ENCODE data around the gene TSPAN9. TPM values are rescaled to one million over a fixed set of nuclear protein-coding genes. Genes with fewer than 3 reads are reported as not detected.

Gene TSPAN9
- total and polyA plus RNA-seq, 10 of the 15 experiments (the other 5 are each of a cell fraction or from before 2014, with no cell fraction given): 0.03 to 1.0 (median 0.12) TPM; not detected in 5

GRCh38 chr12:3170423-3171194 lies 93.4 kb downstream of the TSPAN9 start:
- BruUV-seq (replicated peaks): no TSS peak
- TF ChIP-seq EED (IDR thresholded peaks at IDR 0.05; ENCODE audit: low read depth) (no peak), ZSCAN29 (IDR thresholded peaks at IDR 0.05) (no peak), RB1 (IDR thresholded peaks at IDR 0.05; ENCODE audit: borderline replicate concordance) (no peak), IKZF2 (IDR thresholded peaks at IDR 0.05) (no peak), SUZ12 (IDR thresholded peaks at IDR 0.05; ENCODE audit: unreplicated experiment) (no peak), CHD1 (IDR thresholded peaks at IDR 0.05; ENCODE audit: low read depth, low read length) (no peak), SMARCA5 (IDR thresholded peaks at IDR 0.05) (no peak)

GRCh38 chr12:3171195-3171591 lies 94.0 kb downstream of the TSPAN9 start:
- in situ Hi-C loops (cut with MboI) (no loop called here), intact Hi-C loops (cut with micrococcal nuclease; ENCODE audit: unreplicated experiment) (no loop called here)
- ATAC-seq (no peak), DNase-seq (ENCODE audit: low read depth, low spot score) (no peak), FAIRE-seq (no peak)
- Histone ChIP-seq H3K9ac (ENCODE audit: control insufficient read depth, insufficient read depth, low read length) (no peak overlapping the region), H3K36me3 (ENCODE audit: control insufficient read depth in 2 of 2, insufficient read depth in 2 of 2, low read length in 1 of 2) (no peaks in the 10 kb centered on the region), H3K4me2 (ENCODE audit: control insufficient read depth, insufficient read depth) (no peak overlapping the region), H3K27me3 (replicated peaks in 1 of 2; ENCODE audit: control insufficient read depth in 2 of 2, insufficient read depth in 2 of 2, low read length in 1 of 2) (peaks cover 0 to 7% of the 10 kb centered on the region in 2 experiments; a peak in 1 of 4 replicates), H4K20me1 (ENCODE audit: control insufficient read depth, insufficient read depth) (no peaks in the 10 kb centered on the region), H3K27ac (ENCODE audit: control insufficient read depth, insufficient read depth) (no peak overlapping the region), H3K4me1 (ENCODE audit: control insufficient read depth, insufficient read depth, low read length) (no peaks in the 10 kb centered on the region), H2AFZ (ENCODE audit: control insufficient read depth, low read depth, low read length) (no peak overlapping the region), H3K9me3 (replicated peaks; ENCODE audit: control insufficient read depth, insufficient read depth, low read length) (no peaks in the 10 kb centered on the region), H3K79me2 (ENCODE audit: control insufficient read depth, insufficient read depth, low read length) (no peaks in the 10 kb centered on the region), H3K4me3 (no peak overlapping the region)
- SMC1A ChIA-PET (ENCODE audit: uncharacterized antibody, unreplicated experiment): no interaction called here
- CTCF ChIA-PET: no interaction called here
- POLR2A ChIA-PET: no interaction called here
- RAD21 ChIA-PET (ENCODE audit: unreplicated experiment): no interaction called here
- no TSS peak for BruUV-seq (replicated peaks)
- WGBS (ENCODE audit: insufficient coverage, insufficient replicate concordance, low lambda C conversion rate, missing lambda C conversion rate): 48% methylated on average over 4 of the region's 4 CpGs
- no peak for TF ChIP-seq SUPT20H (IDR thresholded peaks at IDR 0.05; ENCODE audit: borderline replicate concordance, control insufficient read depth, low read depth, low read length)
- no peak for TF ChIP-seq YBX1 (IDR thresholded peaks at IDR 0.05)
- TF ChIP-seq ESRRA (IDR thresholded peaks at IDR 0.05; ENCODE audit: low read length): no peak
- TF ChIP-seq, protein P1, sequence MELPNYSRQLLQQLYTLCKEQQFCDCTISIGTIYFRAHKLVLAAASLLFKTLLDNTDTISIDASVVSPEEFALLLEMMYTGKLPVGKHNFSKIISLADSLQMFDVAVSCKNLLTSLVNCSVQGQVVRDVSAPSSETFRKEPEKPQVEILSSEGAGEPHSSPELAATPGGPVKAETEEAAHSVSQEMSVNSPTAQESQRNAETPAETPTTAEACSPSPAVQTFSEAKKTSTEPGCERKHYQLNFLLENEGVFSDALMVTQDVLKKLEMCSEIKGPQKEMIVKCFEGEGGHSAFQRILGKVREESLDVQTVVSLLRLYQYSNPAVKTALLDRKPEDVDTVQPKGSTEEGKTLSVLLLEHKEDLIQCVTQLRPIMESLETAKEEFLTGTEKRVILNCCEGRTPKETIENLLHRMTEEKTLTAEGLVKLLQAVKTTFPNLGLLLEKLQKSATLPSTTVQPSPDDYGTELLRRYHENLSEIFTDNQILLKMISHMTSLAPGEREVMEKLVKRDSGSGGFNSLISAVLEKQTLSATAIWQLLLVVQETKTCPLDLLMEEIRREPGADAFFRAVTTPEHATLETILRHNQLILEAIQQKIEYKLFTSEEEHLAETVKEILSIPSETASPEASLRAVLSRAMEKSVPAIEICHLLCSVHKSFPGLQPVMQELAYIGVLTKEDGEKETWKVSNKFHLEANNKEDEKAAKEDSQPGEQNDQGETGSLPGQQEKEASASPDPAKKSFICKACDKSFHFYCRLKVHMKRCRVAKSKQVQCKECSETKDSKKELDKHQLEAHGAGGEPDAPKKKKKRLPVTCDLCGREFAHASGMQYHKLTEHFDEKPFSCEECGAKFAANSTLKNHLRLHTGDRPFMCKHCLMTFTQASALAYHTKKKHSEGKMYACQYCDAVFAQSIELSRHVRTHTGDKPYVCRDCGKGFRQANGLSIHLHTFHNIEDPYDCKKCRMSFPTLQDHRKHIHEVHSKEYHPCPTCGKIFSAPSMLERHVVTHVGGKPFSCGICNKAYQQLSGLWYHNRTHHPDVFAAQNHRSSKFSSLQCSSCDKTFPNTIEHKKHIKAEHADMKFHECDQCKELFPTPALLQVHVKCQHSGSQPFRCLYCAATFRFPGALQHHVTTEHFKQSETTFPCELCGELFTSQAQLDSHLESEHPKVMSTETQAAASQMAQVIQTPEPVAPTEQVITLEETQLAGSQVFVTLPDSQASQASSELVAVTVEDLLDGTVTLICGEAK (IDR thresholded peaks at IDR 0.05; ENCODE audit: borderline replicate concordance): no peak
- TF ChIP-seq ZBED1 (IDR thresholded peaks at IDR 0.05; ENCODE audit: borderline replicate concordance): no peak

More at GRCh38 chr12:3170423-3171194, 93.4 kb downstream of the TSPAN9 start:
- Histone ChIP-seq H3K4me2 (ENCODE audit: control insufficient read depth, insufficient read depth) (no peak overlapping the region), H3K4me3 (no peak overlapping the region), H3K4me1 (ENCODE audit: control insufficient read depth, insufficient read depth, low read length) (no peaks in the 10 kb centered on the region), H3K27me3 (replicated peaks in 1 of 2; ENCODE audit: control insufficient read depth in 2 of 2, insufficient read depth in 2 of 2, low read length in 1 of 2) (peaks cover 0 to 7% of the 10 kb centered on the region in 2 experiments; a peak in 1 of 4 replicates), H3K27ac (ENCODE audit: control insufficient read depth, insufficient read depth) (no peak overlapping the region), H3K36me3 (ENCODE audit: control insufficient read depth in 2 of 2, insufficient read depth in 2 of 2, low read length in 1 of 2) (no peaks in the 10 kb centered on the region), H3K9ac (ENCODE audit: control insufficient read depth, insufficient read depth, low read length) (no peak overlapping the region), H2AFZ (ENCODE audit: control insufficient read depth, low read depth, low read length) (no peak overlapping the region), H4K20me1 (ENCODE audit: control insufficient read depth, insufficient read depth) (no peaks in the 10 kb centered on the region), H3K9me3 (replicated peaks; ENCODE audit: control insufficient read depth, insufficient read depth, low read length) (no peaks in the 10 kb centered on the region), H3K79me2 (ENCODE audit: control insufficient read depth, insufficient read depth, low read length) (no peaks in the 10 kb centered on the region)
- ChIA-PET RAD21 (ENCODE audit: unreplicated experiment) (no interaction called here), SMC1A (ENCODE audit: uncharacterized antibody, unreplicated experiment) (no interaction called here), POLR2A (no interaction called here), CTCF (no interaction called here)
- WGBS (ENCODE audit: insufficient coverage, insufficient replicate concordance, low lambda C conversion rate, missing lambda C conversion rate): 27% methylated on average over 19 of the region's 20 CpGs
- ATAC-seq (no peak), FAIRE-seq (no peak), DNase-seq (ENCODE audit: low read depth, low spot score) (no peak)
- in situ Hi-C loops (cut with MboI) (no loop called here), intact Hi-C loops (cut with micrococcal nuclease; ENCODE audit: unreplicated experiment) (no loop called here)
